8988T (cell line): ENCODE results near the gene ERP29.
"Not testable (repeated sequence)": the region's sequence is repeated elsewhere in the genome, so short reads cannot be mapped to it uniquely, and the experiment has no call there.

ENCODE experiments used
- DNase-seq: peaks from one replicate; pipeline ENCODE4 v3.0.0; 2011

The ERP29 gene

DNA sequence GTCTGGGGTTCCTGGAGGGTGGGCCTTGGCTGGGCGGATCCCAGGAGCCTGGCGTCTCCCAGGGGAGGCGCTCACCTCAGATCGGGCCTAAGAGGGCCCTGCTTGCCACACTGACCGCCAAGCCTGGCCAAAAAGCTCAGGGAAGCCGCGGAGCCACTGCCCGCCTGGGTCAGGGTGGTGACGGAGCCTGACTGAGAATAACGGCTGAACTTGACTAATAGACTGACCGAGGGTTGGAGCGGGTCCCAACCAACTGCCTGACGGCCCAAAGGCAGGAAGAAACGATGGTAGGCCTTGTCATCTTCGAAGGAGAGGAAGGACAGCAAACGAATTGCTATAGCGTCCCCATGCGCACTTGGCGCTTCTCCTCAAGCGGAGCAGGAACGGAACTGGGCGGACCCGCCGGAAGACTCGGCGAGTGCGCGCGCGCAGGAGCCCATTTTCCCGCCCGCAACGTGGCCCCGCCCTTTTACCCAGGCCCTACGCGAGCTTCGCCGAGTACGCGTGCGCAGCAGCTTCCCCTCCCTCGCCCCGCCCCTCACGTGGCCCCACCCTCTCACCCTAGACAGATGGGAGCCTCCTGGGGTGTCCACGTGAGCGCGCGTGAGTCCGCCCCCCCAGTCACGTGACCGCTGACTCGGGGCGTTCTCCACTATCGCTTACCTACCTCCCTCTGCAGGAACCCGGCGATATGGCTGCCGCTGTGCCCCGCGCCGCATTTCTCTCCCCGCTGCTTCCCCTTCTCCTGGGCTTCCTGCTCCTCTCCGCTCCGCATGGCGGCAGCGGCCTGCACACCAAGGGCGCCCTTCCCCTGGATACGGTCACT is at the start of gene ERP29, which contains the start of gene TMEM116:
Gene ERP29 (plus strand): TSS at position 652 of the 826 bp plus-strand sequence. CDS start 40 bp downstream, at position 692.
Gene TMEM116 (minus strand): TSS at position 391 of the 826 bp plus-strand sequence. CDS start 7,895 bp downstream, outside the sequence.
- DNase-seq: peak; percentile 98

DNA sequence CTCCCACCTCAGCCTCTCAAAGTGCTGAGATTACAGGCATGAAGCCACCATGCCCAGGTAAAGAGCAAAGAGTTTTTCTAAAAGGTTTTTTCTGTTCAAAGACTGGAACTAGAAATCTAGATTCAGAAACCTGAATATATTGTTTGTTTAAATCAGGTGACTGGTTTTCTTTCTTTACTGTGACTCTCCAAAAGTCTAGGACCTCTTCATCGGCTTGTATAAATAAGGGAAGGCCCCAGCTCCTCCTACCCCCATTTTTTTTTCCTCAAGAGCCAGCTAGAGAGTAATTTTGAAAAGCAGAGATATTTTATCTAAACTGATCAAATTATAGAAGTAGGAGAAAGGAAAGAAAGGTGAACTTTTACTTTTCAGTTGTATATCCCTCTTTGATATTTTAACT is 48.3 kb upstream of the ERP29 start:
- DNase-seq: no peak

DNA sequence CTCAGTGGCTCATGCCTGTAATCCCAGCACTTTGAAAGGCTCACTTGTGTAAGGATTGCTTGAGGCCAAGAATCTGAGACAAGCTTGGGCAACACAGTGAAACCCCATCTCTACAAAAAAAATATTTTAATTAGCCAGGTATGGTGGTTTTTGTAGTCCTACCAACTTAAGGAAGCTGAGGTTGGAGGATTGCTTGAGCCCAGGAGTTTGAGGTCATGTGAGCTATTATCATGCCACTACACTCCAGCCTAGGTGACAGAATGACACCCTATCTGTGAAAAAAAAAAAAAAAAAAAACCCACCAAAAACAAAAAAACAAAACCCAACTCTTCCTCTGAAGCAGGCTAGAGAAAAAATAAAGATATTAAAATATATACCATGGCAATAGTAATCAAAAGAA is 41.4 kb upstream of the ERP29 start:
- no peak for DNase-seq

DNA sequence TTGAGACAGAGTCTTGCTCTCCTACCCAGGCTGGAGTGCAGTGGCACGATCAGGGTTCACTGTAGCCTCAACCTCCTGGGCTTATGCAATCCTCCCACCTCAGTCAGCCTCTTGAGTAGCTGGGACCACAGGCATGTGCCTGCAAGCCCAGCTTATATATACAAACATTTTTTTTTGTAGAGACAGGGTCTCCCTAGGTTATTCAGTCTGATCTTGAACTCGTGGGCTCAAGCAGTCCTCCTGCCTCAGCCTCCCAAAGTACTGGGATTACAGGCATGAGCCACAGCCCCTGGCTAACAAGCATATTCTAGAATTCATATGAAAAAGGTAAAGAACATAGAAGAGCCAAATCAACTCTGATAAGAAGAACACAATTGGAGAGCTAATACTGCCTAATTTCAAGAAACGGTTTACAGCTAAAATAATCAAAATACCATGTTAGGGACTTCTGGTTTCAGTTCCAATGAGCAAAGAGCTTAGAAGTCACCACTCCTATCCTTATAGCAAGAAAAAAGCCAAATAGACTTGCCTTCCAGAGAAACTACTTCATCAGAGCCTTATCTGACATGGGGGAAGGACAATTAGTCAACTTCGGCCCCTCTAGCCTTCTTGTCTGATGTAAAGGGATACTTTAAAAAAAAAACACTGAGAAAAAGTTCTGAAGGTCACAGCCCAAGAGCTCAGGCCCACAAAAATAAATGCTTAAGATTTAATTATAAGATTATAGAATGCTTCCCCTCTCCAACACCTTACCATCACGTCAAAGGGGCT is 37.9 kb upstream of the ERP29 start:
- no peak for DNase-seq

DNA sequence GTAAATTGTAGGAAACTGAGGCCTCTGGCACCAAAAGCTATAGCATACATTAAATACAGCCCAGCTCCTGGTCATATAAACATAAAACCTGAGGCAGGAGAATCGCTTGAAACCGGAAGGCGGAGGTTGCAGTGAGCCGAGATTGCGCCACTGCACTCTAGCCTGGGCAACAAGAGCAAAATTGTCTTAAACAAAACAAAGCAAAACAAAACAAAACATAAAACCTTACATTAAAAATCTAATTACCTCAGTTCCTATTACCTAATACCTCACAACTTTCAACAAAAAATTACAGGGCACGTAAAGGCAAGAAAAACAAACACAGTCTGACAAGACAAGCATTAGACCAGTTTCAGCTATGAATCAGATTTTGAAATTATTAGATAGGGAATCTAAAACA is 36.9 kb upstream of the ERP29 start:
- no peak for DNase-seq

DNA sequence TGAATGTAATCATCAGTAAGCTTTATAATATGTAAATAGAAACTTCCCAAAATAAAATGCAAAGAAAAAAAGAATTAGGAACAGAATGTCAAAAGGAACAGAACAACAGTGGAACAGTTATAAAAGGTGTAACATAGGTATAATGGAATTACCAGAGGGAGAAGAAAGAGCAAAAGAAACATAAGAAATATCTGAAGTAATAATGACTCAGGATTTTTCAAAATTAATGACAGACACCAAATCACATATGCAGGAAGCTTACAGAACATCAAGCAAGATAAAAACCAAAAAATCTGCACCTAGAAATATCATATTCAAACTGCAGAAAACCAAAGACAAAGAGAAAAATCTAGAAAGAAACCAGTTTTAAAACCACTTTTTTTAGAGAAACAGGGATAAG is 36.4 kb upstream of the ERP29 start:
- no peak for DNase-seq

DNA sequence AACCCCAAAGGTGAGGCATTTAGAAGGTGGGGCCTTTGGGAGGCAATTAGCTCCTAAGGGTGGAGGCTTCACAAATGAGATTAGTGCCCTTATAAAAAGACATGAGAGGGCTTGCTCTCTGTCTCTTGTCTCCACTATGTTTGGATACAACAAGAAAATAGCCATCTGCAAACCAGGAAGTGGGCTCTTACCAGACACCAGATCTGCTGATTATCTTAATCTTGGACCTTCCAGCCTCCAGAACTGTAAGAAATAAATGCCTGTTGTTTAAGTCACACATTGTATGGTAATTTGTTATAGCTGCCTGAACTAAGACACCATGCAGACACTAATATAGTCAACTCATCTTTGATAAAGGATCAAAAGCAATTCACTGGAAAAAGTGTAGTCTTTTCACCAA is 34.7 kb upstream of the ERP29 start:
- DNase-seq: no peak

DNA sequence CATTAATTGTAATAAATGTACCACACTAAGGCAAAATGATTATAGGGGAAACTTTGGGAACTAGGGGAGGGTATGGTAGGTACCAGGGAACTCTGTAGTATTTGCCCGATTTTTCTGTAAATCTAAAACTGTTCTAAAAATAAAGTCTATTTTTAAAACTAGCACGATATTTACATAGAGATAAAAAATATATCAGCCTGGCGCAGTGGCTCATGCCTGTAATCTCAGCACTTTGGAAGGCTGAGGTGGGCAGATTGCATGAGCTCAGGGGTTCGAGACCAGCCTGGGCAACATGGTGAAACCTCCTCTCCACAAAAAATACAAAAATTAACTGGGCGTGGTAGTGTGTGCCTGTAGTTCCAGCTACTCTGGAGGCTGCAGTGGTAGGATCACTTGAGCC is 32.6 kb upstream of the ERP29 start:
- DNase-seq: no peak

DNA sequence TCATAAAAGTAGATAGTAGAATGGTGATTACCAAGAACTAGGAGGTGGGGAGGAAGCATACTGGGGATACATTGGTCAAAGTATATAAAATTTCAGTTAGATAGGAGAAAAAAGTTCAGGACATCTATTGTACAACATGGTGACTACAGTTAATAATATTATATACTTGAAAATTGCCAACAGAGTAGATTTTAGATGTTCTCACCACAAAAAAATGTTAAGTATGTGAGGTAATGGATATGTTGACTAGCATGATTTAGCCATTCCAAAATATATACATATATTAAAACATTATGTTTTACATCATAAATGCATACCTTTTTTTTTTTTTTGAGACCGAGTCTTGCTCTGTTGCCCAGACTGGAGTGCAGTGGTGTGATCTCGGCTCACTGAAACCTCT is 31.2 kb upstream of the ERP29 start:
- DNase-seq: no peak

DNA sequence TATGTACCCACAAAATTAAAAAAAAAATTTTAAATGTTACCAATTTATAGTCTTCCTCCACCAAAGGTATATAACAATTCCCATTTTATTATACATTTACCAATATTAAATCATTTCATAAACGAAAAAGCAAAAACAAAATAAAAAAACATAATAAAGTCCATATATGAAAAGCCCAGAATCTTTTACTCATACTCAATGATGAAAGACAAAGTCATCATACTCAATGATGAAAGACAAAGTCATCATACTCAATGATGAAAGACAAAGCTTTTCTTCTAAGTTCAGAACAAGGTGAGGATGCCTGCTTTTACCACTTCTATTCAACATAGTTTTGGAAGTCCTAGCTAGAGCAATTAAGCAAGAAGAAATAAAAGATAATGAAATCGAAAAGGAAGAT is 28.4 kb upstream of the ERP29 start:
- no peak for DNase-seq

DNA sequence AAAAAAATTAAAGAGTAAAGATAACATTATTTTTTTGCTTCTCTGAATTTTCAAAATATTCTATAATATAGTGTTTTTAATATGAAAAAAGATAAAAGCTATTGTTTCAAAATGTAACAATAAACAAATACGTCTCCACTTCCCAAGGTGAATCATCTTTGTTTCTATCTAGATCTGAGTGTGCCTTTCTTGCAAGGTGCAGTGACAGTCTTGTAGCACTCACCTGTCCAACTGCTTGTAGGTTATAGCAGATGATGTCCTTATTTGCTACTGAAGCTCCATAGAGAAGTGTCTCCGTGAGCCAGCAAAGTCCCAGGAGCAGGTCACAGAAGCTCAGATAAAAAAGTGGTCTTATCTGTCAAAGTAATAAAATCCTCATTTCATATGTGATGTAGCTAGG is 21.7 kb upstream of the ERP29 start:
- DNase-seq: no peak

DNA sequence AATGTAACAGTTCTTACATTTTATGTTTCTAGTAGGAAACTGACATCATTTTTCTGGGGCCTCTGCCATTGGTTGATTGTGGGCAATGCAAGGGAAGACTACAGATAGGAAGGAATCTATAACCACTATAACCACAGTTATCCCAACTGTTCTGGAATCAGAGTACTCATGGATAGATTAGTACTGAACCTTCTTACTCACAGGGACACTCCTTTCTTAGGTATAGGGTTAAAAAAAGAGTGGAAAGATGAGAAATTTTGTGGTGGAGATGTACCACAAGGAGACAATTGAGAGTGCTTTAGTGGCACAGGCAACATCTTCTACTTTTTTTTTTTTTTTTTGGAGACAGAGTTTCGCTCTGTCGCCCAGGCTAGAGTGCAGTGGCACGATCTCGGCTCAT is 21.3 kb upstream of the ERP29 start:
- no peak for DNase-seq

DNA sequence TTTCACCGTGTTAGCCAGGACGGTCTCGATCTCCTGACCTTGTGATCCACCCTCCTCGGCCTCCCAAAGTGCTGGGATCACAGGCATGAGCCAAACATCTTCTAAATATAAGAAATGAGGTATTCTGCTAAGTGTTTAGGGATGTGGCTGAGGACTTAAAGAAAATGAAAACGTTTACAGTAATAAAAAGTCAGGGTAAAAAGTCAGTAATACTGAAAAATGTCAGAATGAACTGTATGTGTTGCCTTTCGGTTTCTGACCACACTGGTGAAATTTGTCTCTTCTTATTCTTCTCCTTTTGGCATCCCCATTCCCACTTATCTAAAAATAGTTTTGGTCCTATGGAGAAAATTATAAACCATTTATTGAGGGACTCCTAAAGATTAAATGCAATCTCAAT is 20.8 kb upstream of the ERP29 start:
- DNase-seq: no peak

DNA sequence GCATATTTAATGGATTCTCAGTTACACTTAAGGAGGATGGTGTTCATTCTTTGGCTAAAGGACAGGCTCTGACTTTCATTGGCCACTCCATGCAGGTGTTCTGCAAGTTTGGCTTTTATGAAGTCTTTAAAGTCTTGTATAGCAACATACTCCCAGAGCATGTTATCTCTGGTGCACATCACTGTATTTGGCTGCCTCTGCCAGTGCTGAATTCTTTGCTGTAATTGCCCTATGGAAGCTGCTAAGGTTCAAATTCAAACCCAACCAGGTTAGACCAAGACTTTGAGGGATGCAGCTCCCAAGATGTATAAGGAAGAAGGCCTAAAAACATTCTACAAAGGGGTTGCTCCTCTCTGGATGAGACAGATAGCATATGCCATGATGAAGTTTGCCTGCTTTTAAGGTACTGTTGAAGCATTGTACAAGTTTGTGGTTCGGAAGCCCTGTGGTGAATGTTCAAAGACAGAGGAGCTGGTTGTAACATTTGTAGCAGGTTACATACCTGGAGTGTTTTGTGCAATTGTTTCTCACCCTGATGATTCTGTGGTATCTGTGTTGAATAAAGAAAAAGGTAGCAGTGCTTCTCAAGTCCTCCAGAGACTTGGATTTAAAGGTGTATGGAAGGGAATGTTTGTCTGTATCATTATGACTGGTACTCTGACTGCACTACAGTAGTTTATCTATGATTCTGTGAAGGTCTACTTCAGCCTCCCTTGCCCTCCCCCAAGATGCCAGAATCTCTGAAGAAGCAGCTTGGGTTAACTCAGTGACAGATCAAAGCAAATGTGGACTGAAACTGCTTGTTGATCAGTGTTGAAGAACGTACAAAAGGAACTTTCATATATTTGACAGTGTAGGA is 19.7 kb upstream of the ERP29 start:
- DNase-seq: no peak

DNA sequence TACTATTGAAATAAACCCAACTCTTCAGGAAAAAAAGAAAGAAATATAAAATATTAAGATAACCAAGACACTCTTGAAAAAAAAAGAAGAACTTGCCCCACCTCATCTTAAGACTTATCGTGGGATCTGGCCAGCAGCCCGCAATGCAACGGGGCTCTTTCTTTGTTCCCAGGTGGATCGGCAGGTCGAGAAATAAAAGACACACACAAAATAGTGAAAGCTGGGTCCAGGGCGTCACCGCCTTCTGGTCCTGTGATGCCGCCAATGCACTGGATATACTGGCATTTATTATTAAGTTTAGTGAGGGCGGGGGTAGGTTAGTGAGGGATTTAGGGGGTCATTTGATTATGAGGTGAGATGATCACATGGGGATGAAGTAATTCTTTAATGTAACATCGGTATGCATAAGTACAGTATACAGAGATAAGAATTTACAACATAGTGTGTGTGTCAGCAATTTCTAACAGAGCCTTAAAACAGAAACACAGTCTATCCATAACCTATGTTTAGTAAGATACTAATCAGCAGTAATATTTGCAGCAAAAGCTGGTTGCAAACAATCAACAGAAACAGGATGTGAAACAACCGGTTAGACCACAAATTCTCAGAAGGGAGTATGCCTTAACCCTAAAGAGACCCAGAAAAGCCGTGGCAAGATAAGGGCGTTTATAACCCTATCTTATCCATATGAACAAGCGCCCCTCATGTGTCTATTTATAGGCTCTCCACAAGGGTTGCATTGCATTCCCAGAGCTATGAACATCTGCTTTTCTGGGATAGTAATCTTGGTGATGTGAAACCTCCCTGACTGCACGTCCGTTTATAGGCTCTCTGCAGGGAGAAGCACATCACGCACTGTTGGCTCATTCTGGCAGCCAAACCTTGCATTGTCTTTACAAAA is 18.8 kb upstream of the ERP29 start:
- not testable (repeated sequence) for DNase-seq

DNA sequence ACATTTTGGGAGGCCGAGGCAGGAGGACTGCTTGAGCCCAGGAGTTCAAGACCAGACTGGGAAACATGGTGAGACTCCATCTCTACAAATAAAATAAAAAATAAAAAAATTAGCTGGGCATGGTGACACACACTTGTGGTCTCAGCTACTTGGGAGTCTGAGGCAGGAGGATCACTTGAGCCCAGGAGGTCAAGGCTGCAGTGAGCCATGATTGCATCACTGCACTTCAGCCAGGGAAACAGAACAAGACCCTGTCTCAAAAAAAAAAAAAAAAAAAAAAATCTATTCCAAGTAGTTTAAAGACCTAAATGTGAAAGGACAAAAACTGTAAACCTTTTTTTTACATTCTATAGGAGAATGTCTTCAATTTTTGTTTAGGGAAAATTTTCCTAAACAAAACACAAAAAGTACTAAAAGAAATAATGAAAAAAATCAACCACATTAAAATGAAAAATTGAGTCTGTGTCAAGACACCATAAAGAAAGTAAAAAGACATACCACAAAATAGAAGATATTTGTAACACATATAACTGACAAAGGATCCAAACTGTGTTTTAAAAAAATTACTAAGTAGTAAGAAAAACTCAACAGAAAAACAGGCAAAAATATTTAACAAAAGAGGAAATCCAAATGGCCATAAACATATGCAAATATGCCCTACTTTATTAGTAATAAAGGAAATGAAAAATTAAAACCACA is 17.3 kb upstream of the ERP29 start:
- no peak for DNase-seq

DNA sequence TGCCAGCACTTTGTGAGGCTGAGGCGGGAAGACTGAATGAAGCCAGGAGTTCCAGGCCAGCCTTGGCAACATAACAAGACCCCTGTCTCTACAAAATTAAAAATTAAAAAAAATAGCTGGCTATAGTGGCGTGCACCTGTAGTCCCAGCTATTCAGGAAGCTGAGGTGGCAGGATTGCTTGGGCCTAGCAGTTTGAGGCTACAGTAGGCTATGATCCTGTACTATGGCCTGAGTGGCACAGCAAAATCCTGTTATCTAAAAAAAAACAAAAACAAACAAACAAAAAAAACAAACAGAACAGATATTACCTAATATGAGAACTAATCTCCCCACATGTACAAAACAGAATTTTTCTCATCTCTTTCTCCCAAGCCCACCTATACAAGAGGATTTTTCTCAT is 15.9 kb upstream of the ERP29 start:
- DNase-seq: no peak

DNA sequence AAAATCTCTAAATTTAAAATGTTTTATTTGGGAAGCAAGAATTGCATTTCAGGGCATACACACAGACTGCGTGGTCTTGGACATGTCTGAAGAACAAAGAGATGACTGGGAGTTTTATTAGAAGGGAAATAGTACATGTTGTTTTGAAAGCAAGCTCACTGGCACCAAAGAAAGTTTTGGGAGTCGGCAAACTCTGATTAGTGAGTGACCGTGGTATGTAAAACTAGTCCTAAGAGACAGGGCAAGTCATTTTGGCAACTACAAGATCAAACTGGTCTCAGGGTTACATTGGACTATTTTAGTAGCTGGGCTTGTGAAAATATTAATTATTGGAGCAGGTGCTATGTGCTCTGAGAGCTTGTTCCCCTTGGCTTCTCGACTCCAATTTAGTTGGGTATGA is 15.2 kb upstream of the ERP29 start:
- no peak for DNase-seq

DNA sequence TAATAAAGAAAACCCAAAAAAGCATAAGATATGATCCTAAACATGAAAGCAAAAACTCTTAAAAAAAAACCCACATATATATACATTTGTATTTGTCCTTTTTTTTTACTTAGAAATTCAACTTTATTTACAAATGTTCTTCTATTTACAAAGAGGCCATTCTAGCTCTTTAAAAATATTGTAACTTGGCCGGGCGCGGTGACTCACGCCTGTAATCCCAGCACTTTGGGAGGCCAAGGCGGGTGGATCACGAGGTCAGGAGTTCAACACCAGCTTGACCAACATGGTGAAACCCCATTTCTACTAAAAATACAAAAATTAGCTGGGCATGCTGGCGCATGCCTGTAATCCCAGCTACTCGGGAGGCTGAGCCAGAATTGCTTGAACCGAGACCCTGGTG is 14.1 kb upstream of the ERP29 start:
- DNase-seq: not testable (repeated sequence)

DNA sequence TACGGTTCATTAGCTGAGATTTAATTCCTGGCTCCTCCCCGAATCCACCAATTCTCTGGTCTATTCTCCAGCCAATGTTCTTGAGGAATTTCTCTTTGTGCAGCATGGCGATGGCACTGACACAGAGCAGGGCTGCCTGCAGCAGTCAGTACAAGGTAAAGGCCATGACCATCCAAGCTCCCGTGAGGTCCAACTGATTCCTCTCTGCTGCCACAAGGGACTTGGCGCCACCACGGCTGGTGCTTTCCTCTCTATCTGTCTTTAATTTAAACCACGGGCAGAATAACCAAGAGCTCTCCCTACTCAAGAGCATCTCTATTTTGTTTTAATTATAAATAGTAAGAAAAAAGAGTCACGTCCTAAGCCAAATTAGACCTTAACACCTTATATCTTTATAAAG is 12.4 kb upstream of the ERP29 start:
- no peak for DNase-seq

DNA sequence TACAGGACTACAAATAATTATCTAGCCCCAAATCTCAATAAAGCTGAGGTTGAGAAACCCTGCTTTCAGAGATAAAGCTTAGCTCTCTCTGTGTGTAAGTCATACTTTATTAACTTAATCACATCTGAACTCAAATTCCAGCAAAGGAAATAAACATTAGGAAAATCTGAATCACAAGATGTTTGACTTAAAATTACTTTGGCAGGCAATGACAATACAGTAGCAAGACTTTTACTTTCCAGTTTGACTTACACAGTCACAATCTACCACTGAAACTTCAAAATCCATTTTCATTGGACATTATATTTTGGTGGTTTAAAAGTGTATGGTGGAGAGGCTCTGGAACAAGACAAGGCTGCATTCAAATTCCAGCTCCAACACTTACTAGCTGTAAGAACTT is 11.7 kb upstream of the ERP29 start:
- DNase-seq: no peak

DNA sequence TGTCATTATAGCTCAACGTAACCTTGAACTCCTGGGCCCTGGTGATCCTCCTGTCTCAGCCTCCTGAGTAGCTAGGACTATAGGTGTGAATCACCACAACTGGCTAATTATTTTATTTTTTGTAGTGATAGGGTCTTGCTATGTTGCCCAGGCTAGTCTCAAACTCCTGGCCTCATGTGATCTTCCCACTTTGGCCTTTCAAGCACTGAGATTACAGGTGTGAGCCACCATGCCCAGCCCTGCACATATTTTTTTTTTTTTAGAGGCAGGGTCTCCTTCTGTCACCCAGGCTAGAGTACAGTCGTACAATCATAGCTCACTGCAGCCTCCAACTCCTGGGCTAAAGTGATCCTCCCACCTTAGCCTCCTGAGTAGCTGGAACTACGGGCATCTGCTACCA is 9.2 kb upstream of the ERP29 start:
- DNase-seq: no peak
